Measurements from ENCODE around the gene SARNP. TPM values are rescaled to one million over a fixed set of nuclear protein-coding genes. Genes with fewer than 3 reads are reported as not detected.

SARNP gene
- total and polyA plus RNA-seq, 9 of the 15 experiments (the other 6 are each of a cell fraction or from before 2014, with no cell fraction given) = 70.1 to 400 (median 198) TPM

- TF ChIP-seq DDX20 (tag; IDR thresholded peaks at IDR 0.05; ENCODE audit: low read depth) = no peak
- TF ChIP-seq CTCF (IDR thresholded peaks at IDR 0.05 in 2 of 3, conservative IDR thresholded peaks at IDR 0.05 in 1 of 3; ENCODE audit: insufficient read depth in 2 of 3, low read depth in 1 of 3, low read length in 3 of 3) = peak; percentile 66 to 91 (median 85)
- TF ChIP-seq IFI16 (CRISPR knock-in tag; IDR thresholded peaks at IDR 0.05) = no peak
- 0 out of 4 replicates have a peak, but pooled peaks of 1 of the 2 experiments have one; percentile 39 for TF ChIP-seq ARNT (IDR thresholded peaks at IDR 0.05)
- TF ChIP-seq CHD2 (IDR thresholded peaks at IDR 0.05; ENCODE audit: low read depth, low read length) = no peak
- TF ChIP-seq TRIM25 (IDR thresholded peaks at IDR 0.05; ENCODE audit: borderline replicate concordance) = no peak
- no peak for TF ChIP-seq RBM14 (IDR thresholded peaks at IDR 0.05; ENCODE audit: borderline replicate concordance, insufficient read depth, low read depth, low read length)
- no peak for TF ChIP-seq E4F1 (CRISPR knock-in tag; IDR thresholded peaks at IDR 0.05; ENCODE audit: borderline replicate concordance)
- TF ChIP-seq PREB (CRISPR knock-in tag; IDR thresholded peaks at IDR 0.05) = no peak
- TF ChIP-seq SAFB2 (IDR thresholded peaks at IDR 0.05; ENCODE audit: borderline replicate concordance, low read depth, low read length, severe bottlenecking) = no peak
- no peak for TF ChIP-seq CXXC5 (CRISPR knock-in tag; IDR thresholded peaks at IDR 0.05)
- TF ChIP-seq ZBTB7A (IDR thresholded peaks at IDR 0.05; ENCODE audit: borderline replicate concordance, control insufficient read depth, low read depth, low read length) = peak; percentile 11; the same call in 1 of the 2 replicates
- no peak for TF ChIP-seq BRD4 (IDR thresholded peaks at IDR 0.05)
- TF ChIP-seq POLR2AphosphoS2 (IDR thresholded peaks at IDR 0.05; ENCODE audit: low read length) = no peak
- no peak for TF ChIP-seq RBM22 (IDR thresholded peaks at IDR 0.05; ENCODE audit: low read depth, low read length, poor library complexity, severe bottlenecking)
- TF ChIP-seq ZNF197 (CRISPR knock-in tag; IDR thresholded peaks at IDR 0.05; ENCODE audit: low read depth) = no peak
Measured at GRCh38 chr12:55738123-55739024, 79.2 kb downstream of the SARNP start (continued).

All from K562 (cell line).